Measurements from ENCODE around the gene ATP8B1. TPM values are rescaled to one million over a fixed set of nuclear protein-coding genes. Genes with fewer than 3 reads are reported as not detected.

Gene ATP8B1
- total RNA-seq, 1 donor from 2014 or later: 5.7 TPM

- no peak for FAIRE-seq
Observed at GRCh38 chr18:57771626-57772025, 31.5 kb downstream of the ATP8B1 start.

GRCh38 chr18:57771193-57771592 is 31.9 kb downstream of the ATP8B1 start:
- FAIRE-seq (no peak), DNase-seq (ENCODE audit: low spot score in 2 of 2) (no peak)

More at GRCh38 chr18:57771626-57772025, 31.5 kb downstream of the ATP8B1 start:
- DNase-seq (ENCODE audit: low spot score in 2 of 2): no peak

GRCh38 chr18:57768537-57769326 is 34.4 kb downstream of the ATP8B1 start:
- DNase-seq (ENCODE audit: low spot score in 2 of 2) (no peak), FAIRE-seq (no peak)

GRCh38 chr18:57767259-57768050 is 35.7 kb downstream of the ATP8B1 start:
- DNase-seq (ENCODE audit: low spot score in 2 of 2): no peak

GRCh38 chr18:57764995-57765394 is 38.1 kb downstream of the ATP8B1 start:
- no peak for FAIRE-seq
- no peak for DNase-seq (ENCODE audit: low spot score in 2 of 2)

More at GRCh38 chr18:57767259-57768050, 35.7 kb downstream of the ATP8B1 start:
- FAIRE-seq: no peak

GRCh38 chr18:57764087-57764486 is 39.0 kb downstream of the ATP8B1 start:
- DNase-seq (ENCODE audit: low spot score in 2 of 2) (no peak), FAIRE-seq (no peak)

GRCh38 chr18:57762686-57763085 is 40.4 kb downstream of the ATP8B1 start:
- DNase-seq (ENCODE audit: low spot score in 2 of 2) (no peak), FAIRE-seq (no peak)

- DNase-seq (ENCODE audit: low spot score in 2 of 2): no peak
- no peak for FAIRE-seq
Observed at GRCh38 chr18:57759650-57760049, 43.5 kb downstream of the ATP8B1 start.

GRCh38 chr18:57755473-57756067 is 47.5 kb downstream of the ATP8B1 start:
- no peak for DNase-seq (ENCODE audit: low spot score in 2 of 2)
- FAIRE-seq: no peak

GRCh38 chr18:57754577-57755338 is 48.4 kb downstream of the ATP8B1 start:
- FAIRE-seq (no peak), DNase-seq (ENCODE audit: low spot score in 2 of 2) (no peak)

- no peak for DNase-seq (ENCODE audit: low spot score in 2 of 2)
- FAIRE-seq: no peak
Observed at GRCh38 chr18:57753063-57753462, 50.1 kb downstream of the ATP8B1 start.

GRCh38 chr18:57749604-57749970 is 53.5 kb downstream of the ATP8B1 start:
- no peak for DNase-seq (ENCODE audit: low spot score in 2 of 2)
- no peak for FAIRE-seq

- DNase-seq (ENCODE audit: low spot score in 2 of 2) (no peak), FAIRE-seq (no peak)
Observed at GRCh38 chr18:57748770-57749603, 54.1 kb downstream of the ATP8B1 start.

- FAIRE-seq (no peak), DNase-seq (ENCODE audit: low spot score in 2 of 2) (no peak)
Observed at GRCh38 chr18:57747809-57748680, 55.1 kb downstream of the ATP8B1 start.

GRCh38 chr18:57744211-57744694 is 58.9 kb downstream of the ATP8B1 start:
- no peak for DNase-seq (ENCODE audit: low spot score in 2 of 2)
- FAIRE-seq: no peak

- no peak for FAIRE-seq
- DNase-seq (ENCODE audit: low spot score in 2 of 2): no peak
Observed at GRCh38 chr18:57743008-57743407, 60.1 kb downstream of the ATP8B1 start.

- DNase-seq (ENCODE audit: low spot score in 2 of 2): no peak
- no peak for FAIRE-seq
Observed at GRCh38 chr18:57741273-57741672, 61.8 kb downstream of the ATP8B1 start.

- DNase-seq (ENCODE audit: low spot score in 2 of 2): no peak
- no peak for FAIRE-seq
Observed at GRCh38 chr18:57738078-57738477, 65.0 kb downstream of the ATP8B1 start.

All from frontal cortex (tissue), 4 donors.